ENCODE data around the gene SCP2.

Gene SCP2

DNA sequence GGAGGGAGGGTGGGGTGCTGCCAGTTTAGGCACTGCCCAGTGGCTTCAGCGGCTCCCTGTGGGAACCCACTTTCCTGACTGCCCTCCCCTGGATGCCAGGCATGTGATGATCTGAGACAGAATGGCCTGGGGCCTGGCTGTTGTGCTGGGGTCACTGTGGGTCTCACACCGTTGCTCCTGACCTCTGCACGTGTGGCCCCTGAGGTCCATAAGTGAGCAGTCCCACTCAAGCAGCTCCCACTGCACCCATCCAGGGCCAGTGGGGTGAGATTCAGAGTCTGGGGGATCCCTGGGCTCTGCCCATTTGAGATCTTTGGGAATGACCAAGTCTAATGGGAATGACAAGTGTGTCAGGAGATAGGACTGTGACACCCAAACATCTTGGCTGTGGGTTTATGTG lies 153.0 kb downstream of the SCP2 start:
- ATAC-seq (ENCODE audit: insufficient read depth, low read depth) (no peak), DNase-seq (no peak)
- TF ChIP-seq, protein P1, sequence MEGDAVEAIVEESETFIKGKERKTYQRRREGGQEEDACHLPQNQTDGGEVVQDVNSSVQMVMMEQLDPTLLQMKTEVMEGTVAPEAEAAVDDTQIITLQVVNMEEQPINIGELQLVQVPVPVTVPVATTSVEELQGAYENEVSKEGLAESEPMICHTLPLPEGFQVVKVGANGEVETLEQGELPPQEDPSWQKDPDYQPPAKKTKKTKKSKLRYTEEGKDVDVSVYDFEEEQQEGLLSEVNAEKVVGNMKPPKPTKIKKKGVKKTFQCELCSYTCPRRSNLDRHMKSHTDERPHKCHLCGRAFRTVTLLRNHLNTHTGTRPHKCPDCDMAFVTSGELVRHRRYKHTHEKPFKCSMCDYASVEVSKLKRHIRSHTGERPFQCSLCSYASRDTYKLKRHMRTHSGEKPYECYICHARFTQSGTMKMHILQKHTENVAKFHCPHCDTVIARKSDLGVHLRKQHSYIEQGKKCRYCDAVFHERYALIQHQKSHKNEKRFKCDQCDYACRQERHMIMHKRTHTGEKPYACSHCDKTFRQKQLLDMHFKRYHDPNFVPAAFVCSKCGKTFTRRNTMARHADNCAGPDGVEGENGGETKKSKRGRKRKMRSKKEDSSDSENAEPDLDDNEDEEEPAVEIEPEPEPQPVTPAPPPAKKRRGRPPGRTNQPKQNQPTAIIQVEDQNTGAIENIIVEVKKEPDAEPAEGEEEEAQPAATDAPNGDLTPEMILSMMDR (IDR thresholded peaks at IDR 0.05; ENCODE audit: borderline replicate concordance, extremely low read depth, low read length, poor library complexity, severe bottlenecking): no peak
- TF ChIP-seq EZH2 (IDR thresholded peaks at IDR 0.05; ENCODE audit: borderline replicate concordance, low read depth, low read length, severe bottlenecking): no peak
- no peak overlapping the region for H3K4me3 ChIP-seq (ENCODE audit: low read depth in 1 of 2, low read length in 2 of 2)
- H3K36me3 ChIP-seq (ENCODE audit: insufficient read depth, low read length): no peaks in the 10 kb centered on the region
- H3K9ac ChIP-seq (ENCODE audit: low read depth, low read length): no peak overlapping the region
- H2AFZ ChIP-seq (ENCODE audit: low read depth, low read length): no peak overlapping the region
- no peaks in the 10 kb centered on the region for H3K79me2 ChIP-seq (ENCODE audit: insufficient read depth, low read length)
- H3K27ac ChIP-seq (ENCODE audit: low read length): no peak overlapping the region
- H3K4me1 ChIP-seq (ENCODE audit: insufficient read depth, low read length): no peaks in the 10 kb centered on the region
- no peaks in the 10 kb centered on the region for H3K27me3 ChIP-seq (ENCODE audit: insufficient read depth, low read length, poor library complexity)
- H3K4me2 ChIP-seq (ENCODE audit: insufficient read depth, low read length): no peak overlapping the region
- H4K20me1 ChIP-seq (ENCODE audit: insufficient read depth, low read length): peaks cover 5% of the 10 kb centered on the region
- H3K9me3 ChIP-seq (ENCODE audit: insufficient read depth, low read length, severe bottlenecking): no peaks in the 10 kb centered on the region

DNA sequence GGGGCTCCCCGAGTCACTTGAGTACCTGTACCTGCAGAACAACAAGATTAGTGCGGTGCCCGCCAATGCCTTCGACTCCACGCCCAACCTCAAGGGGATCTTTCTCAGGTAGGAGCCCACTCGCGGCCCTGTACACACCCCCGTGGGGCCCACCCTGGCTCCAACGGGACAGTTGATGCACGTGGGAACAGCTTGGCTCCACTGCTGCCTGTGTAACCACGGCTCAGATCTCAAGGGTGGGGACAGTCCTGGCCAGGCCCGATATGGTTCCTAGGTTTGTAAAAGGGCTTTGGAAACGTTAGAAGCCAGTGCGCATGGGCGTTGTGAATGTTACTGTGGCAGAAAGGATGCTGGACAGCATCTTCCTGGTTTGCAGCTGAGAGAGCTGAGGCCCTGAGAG lies 153.7 kb downstream of the SCP2 start:
- no peak overlapping the region for H3K4me3 ChIP-seq (ENCODE audit: low read depth in 1 of 2, low read length in 2 of 2)
- DNase-seq (no peak), ATAC-seq (ENCODE audit: insufficient read depth, low read depth) (no peak)
- H3K9me3 ChIP-seq (ENCODE audit: insufficient read depth, low read length, severe bottlenecking): no peaks in the 10 kb centered on the region
- H3K79me2 ChIP-seq (ENCODE audit: insufficient read depth, low read length): no peaks in the 10 kb centered on the region
- no peak overlapping the region for H3K4me2 ChIP-seq (ENCODE audit: insufficient read depth, low read length)
- H4K20me1 ChIP-seq (ENCODE audit: insufficient read depth, low read length): peaks cover 5% of the 10 kb centered on the region
- H3K9ac ChIP-seq (ENCODE audit: low read depth, low read length): no peak overlapping the region
- H3K4me1 ChIP-seq (ENCODE audit: insufficient read depth, low read length): no peaks in the 10 kb centered on the region
- no peak overlapping the region for H2AFZ ChIP-seq (ENCODE audit: low read depth, low read length)
- H3K27me3 ChIP-seq (ENCODE audit: insufficient read depth, low read length, poor library complexity): no peaks in the 10 kb centered on the region
- no peak overlapping the region for H3K27ac ChIP-seq (ENCODE audit: low read length)
- H3K36me3 ChIP-seq (ENCODE audit: insufficient read depth, low read length): no peaks in the 10 kb centered on the region
- no peak for TF ChIP-seq EZH2 (IDR thresholded peaks at IDR 0.05; ENCODE audit: borderline replicate concordance, low read depth, low read length, severe bottlenecking)
- TF ChIP-seq, protein P1 (IDR thresholded peaks at IDR 0.05; ENCODE audit: borderline replicate concordance, extremely low read depth, low read length, poor library complexity, severe bottlenecking): no peak

DNA sequence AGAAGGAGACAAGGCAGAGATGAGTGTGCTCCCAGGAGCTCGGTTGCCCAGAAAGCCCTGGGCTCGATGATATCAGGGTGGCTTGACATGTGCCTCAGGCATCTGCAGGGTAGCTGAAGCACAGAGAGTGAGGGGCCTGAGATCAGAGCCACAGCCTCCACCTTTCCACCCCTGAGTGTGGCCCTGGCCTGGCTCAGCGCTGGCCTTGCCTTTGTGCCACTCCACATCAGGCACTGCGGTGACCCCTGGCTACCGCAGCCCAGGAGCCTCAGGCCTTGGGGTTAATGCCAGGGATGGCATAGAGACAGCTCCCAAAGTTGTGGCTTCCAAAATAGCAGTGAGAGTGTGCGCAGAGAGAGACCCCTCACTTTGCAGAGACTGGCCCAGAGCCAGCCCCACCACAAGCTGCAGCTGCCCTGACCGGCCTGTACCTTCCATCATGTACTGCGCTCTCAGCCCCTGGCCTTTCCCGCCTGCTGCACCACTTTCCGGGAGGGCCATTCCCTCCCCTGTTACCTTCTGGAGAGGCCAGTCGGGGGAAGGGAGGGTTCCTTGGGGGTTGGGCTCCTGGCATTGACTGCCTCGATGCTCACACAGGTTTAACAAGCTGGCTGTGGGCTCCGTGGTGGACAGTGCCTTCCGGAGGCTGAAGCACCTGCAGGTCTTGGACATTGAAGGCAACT lies 154.4 kb downstream of the SCP2 start:
- TF ChIP-seq, protein P1 (IDR thresholded peaks at IDR 0.05; ENCODE audit: borderline replicate concordance, extremely low read depth, low read length, poor library complexity, severe bottlenecking): no peak
- no peak for TF ChIP-seq EZH2 (IDR thresholded peaks at IDR 0.05; ENCODE audit: borderline replicate concordance, low read depth, low read length, severe bottlenecking)
- Histone ChIP-seq H4K20me1 (ENCODE audit: insufficient read depth, low read length) (peaks cover 5% of the 10 kb centered on the region; the same call in 1 of the 2 replicates), H3K79me2 (ENCODE audit: insufficient read depth, low read length) (no peaks in the 10 kb centered on the region), H3K4me1 (ENCODE audit: insufficient read depth, low read length) (no peaks in the 10 kb centered on the region), H3K27ac (ENCODE audit: low read length) (no peak overlapping the region), H3K9me3 (ENCODE audit: insufficient read depth, low read length, severe bottlenecking) (no peaks in the 10 kb centered on the region), H2AFZ (ENCODE audit: low read depth, low read length) (no peak overlapping the region), H3K4me3 (ENCODE audit: low read depth in 1 of 2, low read length in 2 of 2) (no peak overlapping the region), H3K36me3 (ENCODE audit: insufficient read depth, low read length) (no peaks in the 10 kb centered on the region), H3K4me2 (ENCODE audit: insufficient read depth, low read length) (no peak overlapping the region), H3K27me3 (ENCODE audit: insufficient read depth, low read length, poor library complexity) (no peaks in the 10 kb centered on the region), H3K9ac (ENCODE audit: low read depth, low read length) (no peak overlapping the region)
- DNase-seq (no peak), ATAC-seq (ENCODE audit: insufficient read depth, low read depth) (no peak)

Measured in DND-41 (cell line).